HuH-7.5 (cell line): ENCODE measurements around the gene RUNX3.

Source experiments
- DNase-seq: peaks from one replicate; pipeline ENCODE4 v3.0.0; 2011; ENCODE audit warnings: low spot score

Gene RUNX3

DNA sequence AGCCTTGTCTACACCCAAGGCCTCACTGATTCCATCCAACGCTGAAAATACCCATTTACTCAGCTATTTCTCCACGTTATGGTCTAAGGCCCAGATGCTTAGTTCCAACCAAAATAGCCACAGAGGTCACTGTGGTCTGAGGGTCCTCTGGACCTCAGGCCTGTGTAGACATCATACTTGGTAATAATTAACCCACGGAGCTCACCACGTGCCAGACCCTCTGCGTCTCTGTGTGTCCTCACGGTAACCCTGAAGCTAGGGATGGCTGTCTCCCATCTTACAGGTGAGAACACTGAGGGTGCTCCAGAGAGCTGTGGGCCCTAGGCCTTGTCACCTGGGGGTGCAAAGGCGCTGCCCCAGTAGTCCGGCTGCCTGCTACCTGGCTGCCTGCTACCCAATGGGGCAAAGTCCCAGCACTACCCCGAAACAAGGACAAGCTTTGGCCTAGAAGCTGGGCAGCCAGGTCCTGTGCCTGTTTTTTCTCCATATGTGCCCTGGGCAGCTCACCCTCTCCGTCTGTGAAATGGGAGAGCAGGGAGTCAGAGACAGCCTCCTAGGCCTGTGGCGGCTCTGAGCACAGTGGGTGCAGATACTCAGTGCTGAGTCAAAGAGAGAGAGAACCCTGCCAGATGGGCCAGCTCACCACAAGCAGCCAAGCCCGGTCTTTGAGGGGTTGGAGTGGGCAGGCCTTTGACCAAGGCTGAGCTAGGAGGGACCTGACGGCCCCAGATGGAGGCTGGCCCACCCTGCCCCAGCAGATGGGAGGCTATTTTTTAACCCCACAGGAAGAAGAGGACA, 17.0 kb upstream of the RUNX3 start:
- peak; percentile 53 for DNase-seq

DNA sequence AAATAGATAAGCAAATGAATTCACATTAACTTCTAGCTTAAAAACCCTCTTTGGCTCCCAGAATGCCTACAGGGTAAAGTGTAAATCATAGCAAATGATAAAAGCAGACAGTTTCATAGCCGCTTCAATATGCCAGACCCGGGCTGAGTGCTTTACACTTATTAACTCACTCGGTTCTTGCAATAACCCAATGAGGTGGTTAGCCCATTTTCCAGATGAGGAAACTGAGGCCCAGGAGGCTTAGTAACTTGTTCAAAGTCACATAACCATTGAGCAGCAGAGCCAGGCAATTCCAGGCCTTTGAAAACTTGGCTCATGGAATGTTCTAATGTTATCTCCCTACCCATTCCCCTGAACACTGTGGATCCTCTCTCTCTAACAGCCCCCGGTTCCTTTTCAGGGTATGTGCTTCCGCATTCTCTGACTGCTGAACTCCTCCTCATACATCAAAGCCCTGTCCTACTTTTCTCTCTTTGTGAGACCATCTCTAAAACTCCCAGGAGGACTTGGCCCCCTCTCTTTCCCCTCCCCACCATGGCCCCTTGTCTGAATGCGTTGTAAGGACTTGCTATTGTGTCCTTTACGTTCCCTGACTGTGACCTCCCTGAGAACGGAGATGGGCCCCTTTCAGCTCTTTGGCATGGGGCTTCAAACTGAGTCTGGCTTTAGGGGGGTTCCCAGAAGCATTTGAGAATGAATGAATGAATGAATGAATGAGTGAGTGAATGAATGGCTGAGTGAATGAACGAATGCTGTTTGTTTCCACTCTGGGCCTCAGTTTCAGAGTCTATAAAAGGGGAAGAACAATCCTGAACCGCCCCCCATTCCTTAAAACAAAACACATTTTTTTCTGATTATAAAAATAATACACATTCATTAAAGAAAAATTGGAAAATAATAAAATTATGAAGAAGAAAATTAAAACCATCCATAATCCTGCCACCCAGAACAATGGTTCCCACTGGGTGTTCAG, 15.6 kb upstream of the RUNX3 start:
- DNase-seq = no peak

DNA sequence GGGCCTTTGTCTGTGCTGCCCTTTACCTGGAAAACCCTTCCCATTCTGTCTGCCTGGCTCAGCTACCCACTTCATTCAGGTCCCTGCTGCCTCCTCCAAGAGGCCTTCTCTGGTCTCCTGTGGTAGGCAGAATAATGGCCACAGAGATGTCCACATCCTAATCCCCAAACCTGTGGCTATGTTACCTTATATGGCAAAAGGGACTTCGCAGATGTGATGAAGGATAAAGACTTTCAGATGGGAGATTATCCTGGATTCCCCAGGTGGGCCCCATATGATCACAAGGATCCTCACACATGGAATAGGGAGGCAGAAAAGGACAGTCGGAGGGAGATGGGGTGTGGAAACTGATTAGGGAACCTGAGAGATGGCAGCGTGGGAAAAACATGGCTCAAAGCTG, 14.2 kb upstream of the RUNX3 start:
- no peak for DNase-seq

DNA sequence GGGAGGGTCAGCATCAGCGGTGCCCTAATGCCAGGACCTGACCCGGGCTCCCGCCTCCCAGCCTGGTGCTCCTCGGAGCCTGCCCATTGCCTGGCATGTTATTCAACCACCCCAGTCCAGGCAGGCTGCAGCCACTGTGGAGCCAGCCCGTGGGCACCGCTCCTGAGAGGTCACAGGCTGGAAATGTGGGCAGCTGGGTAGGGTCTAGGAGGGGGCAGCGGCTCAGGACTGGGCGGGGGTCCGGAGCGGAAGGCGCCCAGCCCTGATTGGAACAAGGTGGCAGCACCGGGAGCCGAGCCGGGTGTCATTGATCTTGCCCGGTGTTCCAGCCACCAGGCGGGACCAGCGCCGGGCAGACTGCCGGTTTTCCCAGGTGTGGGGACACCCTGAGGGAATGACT, 12.7 kb upstream of the RUNX3 start:
- no peak for DNase-seq

DNA sequence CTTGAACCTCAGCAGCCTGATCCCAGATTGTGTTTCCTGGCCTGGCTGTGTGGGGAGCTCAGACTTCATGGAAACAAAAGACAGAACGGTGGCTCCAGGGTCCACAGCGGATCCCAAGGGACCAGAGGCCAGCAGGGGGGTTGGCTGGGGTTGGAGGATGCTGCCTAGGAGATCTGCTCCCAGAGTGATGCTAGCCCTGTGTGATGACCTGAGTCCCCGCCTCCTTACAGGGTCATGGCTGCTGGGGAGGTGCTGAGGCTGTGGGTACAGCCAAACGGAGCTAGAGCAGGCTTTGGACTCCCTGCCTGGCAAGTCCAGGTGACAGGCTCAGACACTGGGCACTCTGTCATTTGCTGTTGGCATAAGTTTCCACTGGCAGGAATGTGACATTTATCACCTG, 11.5 kb upstream of the RUNX3 start:
- no peak for DNase-seq

DNA sequence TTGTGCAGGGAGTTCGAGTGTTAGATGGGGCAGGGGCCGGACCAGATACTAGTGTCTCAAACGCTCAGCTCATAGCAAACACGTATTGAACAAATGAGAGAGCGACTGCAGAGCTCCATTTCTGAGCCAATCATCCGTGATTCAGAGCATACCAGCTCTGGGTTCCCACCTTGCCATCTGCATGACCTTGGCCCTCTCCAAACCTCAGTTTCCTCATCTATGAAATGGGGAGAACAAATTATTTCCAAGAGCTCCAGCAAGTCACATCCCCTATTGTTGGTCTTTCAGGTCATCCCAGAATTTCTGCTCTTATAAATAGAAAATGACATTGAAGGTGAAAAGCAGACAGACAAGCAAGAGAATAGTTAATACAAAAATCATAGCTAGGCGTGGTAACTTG, 10.2 kb upstream of the RUNX3 start:
- no peak for DNase-seq

DNA sequence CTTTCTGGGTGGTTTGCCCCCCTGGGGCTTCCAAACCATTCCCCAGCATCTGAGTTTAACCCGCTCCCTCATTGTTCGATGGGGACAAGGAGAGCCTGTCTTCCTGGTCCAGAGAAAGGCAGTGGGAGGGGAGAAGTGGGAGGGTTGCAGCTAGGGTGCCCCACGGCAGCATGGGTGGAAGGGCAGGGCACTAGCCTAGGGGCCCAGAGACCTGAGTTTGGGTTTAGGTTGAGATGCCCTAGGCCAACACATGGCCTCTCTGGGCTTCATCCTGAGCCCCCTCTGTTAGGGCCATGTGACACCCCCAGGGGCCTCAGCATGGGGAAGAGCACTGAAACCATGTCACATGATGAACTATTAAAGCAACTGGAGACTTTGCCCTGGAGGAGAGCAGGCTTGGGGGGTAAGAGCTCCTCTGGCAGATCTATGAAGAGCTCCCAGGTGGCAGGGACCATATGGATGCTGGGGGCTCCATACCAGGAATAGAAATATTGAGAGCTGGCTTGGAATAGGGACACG, 9.7 kb upstream of the RUNX3 start:
- no peak for DNase-seq

DNA sequence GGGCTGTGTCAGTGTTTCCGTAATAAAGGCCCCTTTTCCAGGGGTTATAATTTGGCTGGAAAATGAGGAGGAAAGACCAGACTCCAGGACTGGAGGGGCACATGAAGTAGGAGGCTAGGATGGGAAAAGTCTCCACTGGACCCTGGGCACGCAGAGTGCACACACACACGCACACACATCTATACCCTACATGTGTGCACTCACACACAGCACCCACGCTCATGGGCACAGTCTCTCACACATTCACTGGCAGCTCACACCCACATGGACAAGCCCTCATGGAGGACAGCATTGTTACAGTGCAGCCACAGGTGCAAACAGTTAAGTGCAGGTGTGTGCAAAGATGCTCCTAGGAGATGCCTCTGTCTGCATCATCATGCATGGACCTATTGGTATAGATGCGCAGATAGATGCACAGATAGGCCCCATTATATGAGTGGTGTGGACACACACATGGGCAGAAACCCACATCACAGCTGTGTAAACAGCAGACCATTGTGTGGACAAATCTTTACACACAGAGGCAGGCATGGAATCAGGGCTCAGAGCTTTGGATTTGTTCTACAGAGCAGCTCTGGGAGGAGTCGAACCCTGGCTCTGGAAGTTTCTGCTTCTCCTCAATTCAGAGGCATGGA, 9.1 kb upstream of the RUNX3 start:
- DNase-seq = no peak

DNA sequence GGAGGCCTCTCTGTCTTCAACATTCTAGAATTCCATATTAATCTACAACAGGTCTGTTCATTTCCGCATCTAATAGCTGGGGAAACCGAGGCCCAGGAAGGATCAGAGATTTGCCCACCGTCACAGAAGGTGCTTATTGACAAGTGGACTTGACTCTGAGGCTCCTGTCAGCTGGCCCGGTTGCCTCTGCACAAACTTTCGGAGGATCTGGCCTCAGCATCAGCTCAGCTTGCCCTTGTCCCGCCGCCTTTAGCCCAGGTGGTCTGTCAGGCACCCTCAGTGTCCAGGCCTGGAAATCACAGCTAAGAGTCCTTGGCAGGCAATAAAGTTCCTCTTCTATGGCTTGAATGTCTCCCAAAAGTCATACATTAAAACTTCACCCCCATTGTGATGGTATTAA, 8.2 kb upstream of the RUNX3 start:
- no peak for DNase-seq

DNA sequence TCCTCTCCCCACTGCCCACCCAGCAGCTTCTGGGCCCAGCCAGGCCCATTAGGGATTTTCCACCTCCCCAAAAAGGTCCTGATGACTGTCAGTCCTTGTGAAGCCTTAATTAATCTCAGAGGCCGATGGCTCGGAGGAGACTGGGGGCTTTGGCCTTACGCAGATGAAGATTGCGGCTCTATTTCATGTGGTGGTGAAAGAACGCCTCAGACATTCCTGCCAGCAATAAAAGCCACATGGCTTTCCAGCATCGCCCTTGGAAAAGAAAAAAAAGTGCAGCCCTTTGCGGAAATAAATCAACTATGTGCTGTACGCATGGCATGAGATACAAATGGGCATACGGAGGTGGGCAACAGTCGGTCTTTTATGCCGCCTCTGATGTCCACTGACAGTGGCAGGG, 6.6 kb upstream of the RUNX3 start:
- DNase-seq = no peak

DNA sequence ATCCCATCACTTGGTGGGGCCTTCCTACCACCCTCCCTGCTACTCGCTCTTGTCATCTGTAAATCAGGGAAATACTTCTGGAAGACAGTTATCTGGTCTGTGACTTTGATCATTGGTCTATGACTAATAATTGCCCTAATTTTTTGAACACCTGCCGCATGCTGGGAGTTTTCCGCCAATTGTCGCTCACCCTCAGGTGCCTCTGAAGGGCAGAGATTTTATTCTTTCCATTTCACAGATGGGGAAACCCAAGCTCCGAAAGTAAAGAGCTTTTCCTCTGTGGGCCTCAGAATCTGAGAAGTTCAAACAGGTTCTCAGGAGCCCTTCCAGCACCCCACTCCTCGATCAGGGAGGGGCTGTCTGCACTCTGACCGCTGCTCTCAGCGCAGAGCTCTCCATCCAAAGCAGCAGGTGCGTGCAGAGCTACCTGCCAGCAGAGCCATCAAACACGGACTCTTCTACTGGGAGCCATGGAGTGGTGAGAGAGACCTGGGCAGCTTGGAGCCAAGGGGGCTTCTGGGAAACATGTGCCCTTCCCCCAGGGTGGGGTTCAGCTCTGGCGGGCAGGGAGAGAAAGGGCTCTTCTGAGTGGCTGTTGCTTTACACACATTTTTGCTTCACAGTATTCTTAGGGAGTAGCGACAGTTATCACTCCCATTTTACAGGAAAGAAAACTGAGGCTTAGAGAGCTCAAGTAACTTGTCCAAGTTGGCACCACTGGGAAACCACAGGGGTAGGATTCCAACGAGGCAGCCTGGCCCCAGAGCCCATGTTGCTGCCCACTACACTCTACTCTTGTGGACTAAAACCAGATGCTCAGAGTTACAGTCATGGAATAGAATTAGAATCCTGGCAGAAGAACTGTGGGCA, 5.8 kb upstream of the RUNX3 start:
- DNase-seq = no peak

DNA sequence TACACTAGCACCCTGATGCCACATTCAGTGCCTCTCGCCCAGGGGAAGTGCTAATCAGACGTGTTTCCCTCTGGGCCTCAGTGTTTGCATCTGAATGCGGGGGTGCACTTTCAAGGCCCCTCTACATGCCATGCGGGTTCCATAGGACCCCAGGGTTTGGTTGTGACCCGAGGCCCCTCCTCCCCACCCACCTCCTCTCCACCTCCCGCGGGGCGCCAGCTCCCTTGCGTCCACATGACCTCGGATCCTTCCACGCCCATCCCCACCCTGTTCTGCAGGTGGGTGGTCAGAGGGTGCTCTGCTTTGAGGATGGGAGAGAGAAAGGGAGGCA, 5.1 kb upstream of the RUNX3 start:
- no peak for DNase-seq

DNA sequence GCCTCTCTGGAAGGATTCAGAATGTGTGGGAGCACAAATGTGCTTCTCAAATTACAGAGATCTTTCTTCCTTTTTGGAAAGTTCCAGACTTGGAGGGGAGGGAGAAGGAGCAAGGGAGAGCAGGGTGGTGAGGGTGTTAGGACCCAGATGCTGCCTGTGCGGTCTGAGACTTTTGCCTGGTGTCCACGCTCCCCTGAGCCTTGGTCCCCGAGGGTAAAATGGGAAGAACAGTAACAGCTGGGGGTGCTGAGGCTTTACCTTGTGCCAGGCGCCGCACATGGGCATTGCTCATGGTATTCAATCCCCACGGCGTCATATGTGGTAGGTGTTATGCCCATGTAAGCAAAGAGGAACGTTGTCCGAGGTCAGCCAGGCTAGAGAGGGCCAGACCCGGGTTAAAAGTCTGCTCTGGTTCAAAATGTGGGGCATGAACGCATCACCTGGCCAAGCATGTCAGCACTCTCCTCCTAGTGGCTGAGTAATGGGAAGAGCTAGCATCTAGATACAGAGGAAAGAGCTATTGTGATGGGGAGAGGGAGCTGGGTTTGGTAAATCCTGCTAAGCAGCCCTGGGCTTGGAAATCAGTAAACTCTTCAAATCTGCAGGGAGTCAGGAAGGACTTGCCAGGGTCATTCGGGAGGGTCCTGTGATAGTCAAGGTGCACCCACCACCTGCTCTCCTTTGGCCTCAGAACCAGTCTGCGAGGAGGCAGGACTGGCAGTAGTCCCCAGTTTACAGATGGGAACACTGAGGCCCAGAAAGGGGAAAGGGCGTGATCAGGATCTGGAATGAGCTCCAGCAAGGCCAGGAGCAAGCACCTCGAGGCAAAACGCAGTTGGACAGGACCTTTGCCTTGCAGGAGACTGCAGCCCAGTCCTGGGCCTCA, 4.5 kb upstream of the RUNX3 start:
- no peak for DNase-seq

DNA sequence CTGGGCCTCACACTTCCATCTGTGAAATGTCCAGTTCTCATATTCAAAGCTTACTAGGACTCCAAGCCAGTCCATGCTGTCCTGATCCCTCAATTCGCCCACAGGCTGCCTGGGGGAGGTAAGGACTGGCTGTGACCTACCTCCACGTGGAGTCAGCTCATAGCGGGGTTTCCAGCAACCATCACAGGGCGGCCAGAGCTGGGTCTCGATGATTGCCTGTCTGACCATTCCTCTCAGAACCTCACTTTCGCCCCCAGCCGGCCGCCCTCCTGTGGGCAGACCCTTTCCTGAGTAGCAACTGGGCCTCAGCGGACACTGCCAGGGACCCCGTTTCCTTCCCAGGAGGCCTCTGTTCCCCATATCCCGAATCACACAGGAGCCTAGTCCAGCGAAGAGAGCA, 3.4 kb upstream of the RUNX3 start:
- DNase-seq = no peak

DNA sequence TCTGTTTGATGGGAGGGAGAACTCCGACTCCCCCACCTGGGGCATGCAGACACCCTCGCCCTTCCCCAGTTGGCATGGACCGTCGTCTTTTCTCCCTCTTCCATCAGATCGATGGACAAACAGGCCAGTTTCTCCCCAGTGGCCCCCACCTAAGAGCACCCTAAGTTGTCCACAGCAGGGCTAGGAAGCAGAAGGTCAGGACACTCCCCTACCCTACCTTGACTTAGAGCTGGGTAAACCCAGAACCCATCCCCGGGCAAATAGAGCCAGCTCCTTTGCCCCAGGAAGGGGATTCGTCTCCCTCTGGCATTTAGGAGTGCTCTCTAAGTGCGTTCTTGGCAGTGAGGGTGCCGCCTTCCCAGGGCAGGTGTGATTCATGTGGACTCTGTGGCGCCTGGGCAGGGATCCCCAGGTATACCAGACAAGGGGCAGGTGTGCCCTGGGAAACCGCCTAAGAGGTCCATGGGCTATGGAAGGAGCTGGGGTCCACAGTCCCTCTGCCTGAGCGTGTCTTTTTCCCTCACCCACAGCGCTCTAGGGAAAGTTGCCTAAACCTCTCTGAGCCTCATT, 2.7 kb upstream of the RUNX3 start:
- DNase-seq = no peak

DNA sequence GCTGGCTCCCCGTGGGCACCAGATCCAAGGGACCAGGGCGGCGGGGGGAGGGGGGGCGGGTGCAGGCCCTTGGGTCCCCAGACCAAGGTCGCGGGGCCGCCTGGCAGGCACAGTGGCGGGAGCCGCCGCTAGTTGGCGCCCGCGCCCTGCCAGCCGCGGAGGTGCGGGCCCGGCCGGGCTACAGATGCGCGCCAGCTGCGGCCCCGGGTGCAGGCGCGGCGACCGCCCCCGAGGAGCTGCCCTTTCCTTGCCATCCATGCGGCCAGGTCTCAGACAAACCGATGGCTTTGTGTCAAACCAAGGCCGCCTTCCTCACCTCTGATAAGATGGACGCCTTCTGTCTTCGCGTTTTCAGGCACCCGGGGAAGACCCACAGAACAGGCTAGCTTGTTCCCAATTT, 2.2 kb upstream of the RUNX3 start:
- peak; percentile 94 for DNase-seq

DNA sequence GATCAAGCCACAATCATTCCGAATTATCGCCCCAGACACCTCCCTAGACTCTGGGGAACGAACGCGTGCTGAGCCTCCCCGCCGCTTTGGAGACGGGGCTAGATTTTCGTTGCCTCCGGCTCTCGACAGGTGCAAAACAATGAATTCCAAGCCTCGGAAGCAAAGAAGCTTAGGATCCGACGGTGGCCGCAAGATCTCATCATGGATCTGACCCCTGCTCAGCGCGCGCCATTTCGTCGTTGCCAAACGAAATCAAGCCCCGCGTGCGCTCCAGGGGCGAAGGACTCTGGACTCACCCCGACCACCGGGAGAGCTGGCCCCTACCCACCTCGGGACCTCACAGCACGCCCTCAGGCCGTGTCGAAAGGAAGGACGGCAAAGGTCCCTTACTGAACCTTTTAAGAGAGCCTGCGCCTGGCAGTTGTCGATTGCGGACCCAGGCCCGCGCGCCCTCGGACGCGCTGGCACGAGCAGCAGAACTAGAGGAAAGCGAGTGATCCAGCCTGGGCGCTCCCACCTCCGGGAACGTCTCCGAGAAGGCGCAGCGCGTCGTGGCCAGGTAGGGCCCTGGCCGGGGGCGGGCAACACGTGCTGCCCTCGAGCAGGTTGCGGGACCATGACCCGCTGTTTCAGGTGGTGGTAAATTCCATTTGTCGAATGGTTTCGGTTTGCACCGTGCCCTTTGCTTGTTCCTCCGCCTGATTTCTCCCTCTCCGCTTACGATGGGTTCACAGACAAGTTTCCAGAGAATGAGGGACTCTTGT, 1.6 kb upstream of the RUNX3 start:
- peak; percentile 54 for DNase-seq

DNA sequence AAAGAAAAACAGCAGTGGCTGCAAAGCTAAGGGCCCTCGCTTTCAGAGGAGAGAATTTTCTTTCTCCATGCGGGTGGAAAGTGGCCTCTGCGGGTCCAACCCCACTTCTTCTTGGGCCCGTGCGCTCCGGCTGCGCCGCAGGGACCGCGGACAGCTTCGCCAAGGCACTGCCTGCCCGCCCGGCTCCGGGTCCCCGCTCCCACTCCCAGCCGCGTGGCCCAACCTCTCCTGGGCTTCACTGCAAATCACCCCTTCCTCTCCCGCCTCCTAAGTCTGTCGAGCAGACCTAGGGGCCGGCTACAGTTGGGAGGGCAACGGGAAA, 1.0 kb upstream of the RUNX3 start:
- DNase-seq = no peak

DNA sequence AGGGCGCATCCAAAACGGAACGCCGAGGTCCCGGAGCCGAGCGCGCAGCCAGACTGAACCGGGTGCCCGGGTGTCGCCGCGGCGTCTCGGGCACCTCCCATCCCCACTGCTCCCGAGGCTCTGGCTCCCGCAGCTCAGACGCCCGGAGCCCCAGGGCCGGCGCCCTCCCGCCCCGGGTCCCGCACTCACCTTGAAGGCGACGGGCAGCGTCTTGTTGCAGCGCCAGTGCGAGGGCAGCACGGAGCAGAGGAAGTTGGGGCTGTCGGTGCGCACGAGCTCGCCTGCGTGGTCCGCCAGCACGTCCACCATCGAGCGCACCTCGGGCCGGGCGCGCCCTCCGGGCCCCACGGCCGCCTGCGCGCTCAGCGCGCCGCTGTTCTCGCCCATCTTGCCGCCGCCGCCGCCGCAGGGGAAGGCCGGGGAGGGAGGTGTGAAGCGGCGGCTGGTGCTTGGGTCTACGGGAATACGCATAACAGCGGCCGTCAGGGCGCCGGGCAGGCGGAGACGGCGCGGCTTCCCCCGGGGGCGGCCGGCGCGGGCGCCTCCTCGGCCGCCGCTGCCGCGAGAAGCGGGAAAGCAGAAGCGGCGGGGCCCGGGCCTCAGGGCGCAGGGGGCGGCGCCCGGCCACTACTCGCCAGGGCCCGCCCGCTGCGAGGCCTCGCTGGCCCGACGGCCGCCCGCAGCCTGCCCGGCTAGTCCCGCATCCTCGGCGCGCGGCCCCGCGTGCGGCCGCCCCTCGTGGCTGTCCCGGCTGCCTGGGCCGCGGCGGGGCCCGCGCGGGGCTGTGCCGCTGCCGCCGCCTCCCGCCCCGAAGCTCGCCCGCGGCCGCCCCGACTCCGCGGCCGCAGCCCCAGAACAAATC, 447 bp downstream of the RUNX3 start:
- DNase-seq = peak; percentile 38
